Effector memory CD4-positive, alpha-beta T cell (primary cell): Measurements from ENCODE around the gene TCEAL3.
A peak's percentile ranks its signal among the peaks of the same experiment; 100 is the strongest.

ENCODE experiments used
- DNase-seq, 3 donors: peaks; one replicate each; pipeline ENCODE4 v3.0.0-alpha.2; 2020
- H3K27ac ChIP-seq: 2 replicates; pipeline ENCODE4 v1.7.0; 2013; ENCODE audit warnings: mild to moderate bottlenecking, low read length, moderate library complexity; ENCODE audit not compliant: insufficient read depth, poor library complexity, severe bottlenecking
- H3K27me3 ChIP-seq: replicated peaks from 2 replicates; pipeline ENCODE4 v1.7.0; 2013; ENCODE audit warnings: mild to moderate bottlenecking, low read length; ENCODE audit not compliant: insufficient read depth, control insufficient read depth, poor library complexity, severe bottlenecking
- H3K36me3 ChIP-seq: 2 replicates; pipeline ENCODE4 v1.7.0; 2013; ENCODE audit warnings: mild to moderate bottlenecking, low read length, moderate library complexity; ENCODE audit not compliant: control insufficient read depth, insufficient read depth
- H3K4me1 ChIP-seq: 2 replicates; pipeline ENCODE4 v1.7.0; 2013; ENCODE audit warnings: low read length, mild to moderate bottlenecking; ENCODE audit not compliant: control insufficient read depth, insufficient read depth, poor library complexity, severe bottlenecking
- H3K4me3 ChIP-seq: 2 replicates; pipeline ENCODE4 v1.7.0; 2013; ENCODE audit warnings: low read length, low read depth, mild to moderate bottlenecking; ENCODE audit not compliant: insufficient read depth, poor library complexity, severe bottlenecking
- H3K9me3 ChIP-seq: 2 replicates; pipeline ENCODE4 v1.7.0; 2013; ENCODE audit warnings: mild to moderate bottlenecking, low read length, moderate library complexity; ENCODE audit not compliant: control insufficient read depth
- total RNA-seq, 3 donors: gene quantifications; one replicate each; lab custom pipeline; 2026; lab: John Stamatoyannopoulos, UW

Gene TCEAL3, protein sequence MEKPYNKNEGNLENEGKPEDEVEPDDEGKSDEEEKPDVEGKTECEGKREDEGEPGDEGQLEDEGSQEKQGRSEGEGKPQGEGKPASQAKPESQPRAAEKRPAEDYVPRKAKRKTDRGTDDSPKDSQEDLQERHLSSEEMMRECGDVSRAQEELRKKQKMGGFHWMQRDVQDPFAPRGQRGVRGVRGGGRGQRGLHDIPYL
- total RNA-seq = 7.4 to 10.1 (median 7.6) reads per million in 3 donors

DNA sequence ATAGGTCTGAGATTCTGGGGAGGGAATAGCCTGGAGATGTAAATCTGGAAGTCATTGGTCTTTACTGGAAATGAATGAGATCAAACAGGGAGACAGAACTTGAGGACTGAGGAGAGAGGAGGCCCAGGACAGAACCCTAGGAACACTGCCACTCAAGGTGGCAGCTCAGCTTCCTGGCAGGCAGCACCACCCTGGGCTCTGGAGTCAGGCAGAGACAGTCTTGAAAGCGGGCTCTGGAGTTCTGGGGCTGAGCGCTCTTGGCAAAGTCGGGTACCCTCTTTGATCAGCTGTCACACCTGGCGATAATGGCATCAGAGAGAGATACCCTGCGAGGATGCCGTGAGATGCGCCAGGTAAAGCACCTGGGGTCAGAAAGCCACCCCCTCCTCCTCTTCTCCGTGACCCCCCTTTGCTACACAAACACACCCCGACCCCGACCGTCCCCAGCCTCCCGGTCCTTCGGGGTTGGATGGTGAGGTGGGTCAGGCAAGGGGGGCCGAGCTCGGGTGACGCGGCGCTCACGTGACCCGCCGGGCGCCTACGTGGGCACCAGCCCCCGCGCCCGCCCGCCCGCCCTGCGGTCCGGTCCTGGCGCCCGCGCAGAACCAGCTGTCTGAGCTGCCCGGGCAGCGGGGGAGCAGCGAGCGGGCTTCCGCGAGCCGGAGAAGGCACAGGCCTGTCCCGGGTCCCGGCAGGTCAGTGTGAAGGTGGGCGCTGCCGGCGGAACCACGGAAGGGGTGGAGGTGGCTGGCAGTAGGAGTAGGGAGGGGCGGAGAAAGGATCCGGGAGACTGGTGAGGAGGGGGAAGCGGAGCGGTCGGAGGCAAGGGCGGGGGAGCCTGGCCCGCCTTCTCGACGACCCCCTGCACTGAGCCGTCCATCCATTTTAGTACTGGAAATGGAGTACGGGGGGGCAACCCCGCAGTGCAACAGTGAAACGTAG lies at the start of gene TCEAL3:
Gene TCEAL3 (plus strand): TSS at position 600 of the 942 bp plus-strand sequence. CDS start 1,102 bp downstream, outside the sequence.
- peak in 2 of 3 donors; percentile 38 to 40 for DNase-seq
- H3K4me3 ChIP-seq = peak within 1 kb of the TSS; percentile 57
- H3K9me3 ChIP-seq = no peaks in the 10 kb centered on the region
- H3K27ac ChIP-seq = peak within 1 kb of the TSS; percentile 57
- no peaks in the 10 kb centered on the region for H3K27me3 ChIP-seq
- H3K4me1 ChIP-seq = no peaks in the 10 kb centered on the region
- H3K36me3 ChIP-seq = no peaks in the 10 kb centered on the region

DNA sequence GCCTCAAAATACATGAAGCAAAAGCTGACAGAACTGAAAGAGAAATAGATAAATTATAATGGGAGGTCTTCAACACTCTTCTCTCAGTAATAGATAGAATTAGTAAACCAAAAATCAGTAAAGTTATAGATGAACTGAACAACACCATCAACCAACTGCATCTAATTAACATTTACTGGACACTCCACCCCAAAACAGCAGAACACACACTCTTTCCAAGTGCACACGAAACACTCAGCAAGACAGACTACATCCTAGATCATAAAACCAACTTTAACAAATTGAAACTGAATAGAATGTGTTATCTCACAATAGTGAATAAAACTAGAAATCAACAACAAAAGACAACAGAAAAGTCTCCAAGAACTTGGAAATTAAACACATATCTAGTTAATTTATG lies 47.5 kb upstream of the TCEAL3 start:
- Histone ChIP-seq H3K27me3 (no peaks in the 10 kb centered on the region), H3K9me3 (no peaks in the 10 kb centered on the region), H3K36me3 (no peaks in the 10 kb centered on the region), H3K4me3 (no peak overlapping the region), H3K27ac (no peak overlapping the region), H3K4me1 (no peaks in the 10 kb centered on the region)
- DNase-seq = no peak

DNA sequence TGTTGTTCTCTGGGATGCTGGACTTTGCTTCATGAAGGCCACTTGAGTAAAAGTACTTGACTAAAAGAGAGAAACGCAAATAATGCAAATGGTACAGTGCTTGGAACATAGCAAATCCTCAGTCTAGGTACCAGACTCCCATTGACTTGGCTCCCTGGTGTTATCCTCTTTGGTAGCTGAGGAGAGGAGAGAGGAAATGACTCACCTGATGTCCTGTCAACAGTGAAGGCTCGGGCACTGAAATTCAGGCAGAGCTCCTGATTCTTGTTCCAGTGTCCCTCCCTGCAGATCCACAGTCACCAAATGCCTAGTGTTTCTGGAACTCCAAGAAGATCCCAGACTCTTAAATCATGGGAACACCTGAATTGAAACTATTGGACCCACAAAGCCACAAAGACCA lies 45.0 kb upstream of the TCEAL3 start:
- no peaks in the 10 kb centered on the region for H3K27me3 ChIP-seq
- no peak overlapping the region for H3K27ac ChIP-seq
- DNase-seq = no peak

DNA sequence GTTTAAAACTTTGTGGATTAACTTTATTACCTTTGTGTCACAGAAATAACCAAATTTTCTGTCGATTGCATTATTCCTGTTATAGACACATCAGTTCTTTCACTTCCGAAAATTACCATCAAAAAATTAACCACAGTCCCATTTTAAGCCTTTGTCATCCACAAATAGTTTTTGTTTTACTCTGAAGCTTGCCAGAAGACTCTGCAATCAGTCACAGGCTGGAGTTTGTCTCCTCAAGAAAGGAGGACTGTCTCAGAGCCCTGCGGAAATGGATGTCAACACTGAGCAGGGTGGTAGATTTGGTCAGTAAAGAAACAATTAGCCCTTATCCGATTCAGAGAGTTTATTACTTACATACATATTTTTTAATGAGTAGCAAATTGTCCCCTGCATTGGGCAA lies 42.6 kb upstream of the TCEAL3 start:
- no peak for DNase-seq
- no peaks in the 10 kb centered on the region for H3K27me3 ChIP-seq
- no peaks in the 10 kb centered on the region for H3K36me3 ChIP-seq
- no peak overlapping the region for H3K27ac ChIP-seq
- no peaks in the 10 kb centered on the region for H3K9me3 ChIP-seq
- H3K4me3 ChIP-seq = no peak overlapping the region
- H3K4me1 ChIP-seq = no peaks in the 10 kb centered on the region

More for the DNA sequence above, 45.0 kb upstream of the TCEAL3 start:
- Histone ChIP-seq H3K4me1 (no peaks in the 10 kb centered on the region), H3K4me3 (no peak overlapping the region), H3K36me3 (no peaks in the 10 kb centered on the region), H3K9me3 (no peaks in the 10 kb centered on the region)

DNA sequence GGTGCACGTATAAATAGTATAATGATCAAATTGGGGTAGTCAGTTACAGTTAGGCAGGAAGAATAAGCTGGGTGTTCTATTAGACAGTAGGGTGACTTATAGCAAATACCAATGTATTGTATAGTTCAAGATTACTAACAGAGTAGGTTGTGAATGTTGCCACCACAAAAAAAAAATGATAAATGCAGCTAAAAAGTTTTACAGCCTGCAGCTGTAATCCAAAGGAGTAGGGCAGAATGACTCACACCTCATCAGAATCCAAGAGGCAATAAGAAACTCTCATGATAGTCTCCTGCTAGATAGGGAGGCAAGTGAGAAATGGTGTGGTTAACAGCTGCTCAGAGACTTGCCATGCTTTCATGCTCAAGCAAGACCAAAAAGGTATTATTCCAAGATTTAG lies 42.0 kb upstream of the TCEAL3 start:
- H3K4me3 ChIP-seq = no peak overlapping the region
- no peaks in the 10 kb centered on the region for H3K36me3 ChIP-seq
- no peak for DNase-seq
- no peaks in the 10 kb centered on the region for H3K27me3 ChIP-seq
- no peak overlapping the region for H3K27ac ChIP-seq
- H3K4me1 ChIP-seq = no peaks in the 10 kb centered on the region
- H3K9me3 ChIP-seq = no peaks in the 10 kb centered on the region

DNA sequence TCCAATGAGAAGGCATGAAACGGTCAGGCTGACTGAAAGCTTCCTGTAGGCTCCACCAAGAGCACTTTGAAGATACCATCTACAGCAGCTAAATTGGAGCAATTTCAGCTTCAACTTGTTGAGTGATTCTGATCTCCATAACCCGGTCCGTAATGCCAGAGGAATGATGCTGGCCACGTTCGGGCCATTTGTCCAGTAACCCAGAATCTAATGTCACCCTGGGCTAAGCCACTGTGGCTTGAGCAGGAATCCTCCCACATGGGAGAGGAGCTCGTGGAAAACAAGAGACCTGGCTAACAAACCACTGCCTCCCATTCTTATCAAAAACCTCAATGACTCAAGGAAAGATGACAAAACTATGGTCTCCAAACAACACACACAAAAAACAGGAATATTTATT lies 36.6 kb upstream of the TCEAL3 start:
- no peaks in the 10 kb centered on the region for H3K27me3 ChIP-seq
- no peaks in the 10 kb centered on the region for H3K4me1 ChIP-seq
- H3K36me3 ChIP-seq = no peaks in the 10 kb centered on the region
- no peak for DNase-seq
- no peaks in the 10 kb centered on the region for H3K9me3 ChIP-seq
- no peak overlapping the region for H3K4me3 ChIP-seq
- H3K27ac ChIP-seq = no peak overlapping the region

DNA sequence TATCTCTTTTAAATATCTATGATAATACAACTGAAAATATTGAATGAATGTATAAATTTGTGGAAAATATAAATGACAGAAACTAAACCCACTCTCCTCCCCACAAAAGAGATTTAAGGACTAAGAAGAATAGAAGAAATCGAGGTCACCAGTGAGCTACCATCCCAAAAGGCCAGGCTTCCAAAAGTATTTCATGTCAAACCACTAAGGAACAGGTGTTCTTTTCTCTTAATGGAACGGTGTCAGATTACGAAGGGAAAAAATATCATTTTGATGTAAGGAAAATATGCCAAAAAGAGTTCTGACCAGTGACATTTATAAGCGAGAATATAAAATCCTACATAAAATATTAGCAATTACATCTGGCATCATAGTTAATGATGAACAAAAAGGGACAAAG lies 36.0 kb upstream of the TCEAL3 start:
- no peak for DNase-seq
- Histone ChIP-seq H3K36me3 (no peaks in the 10 kb centered on the region), H3K27ac (no peak overlapping the region), H3K27me3 (no peaks in the 10 kb centered on the region), H3K4me1 (no peaks in the 10 kb centered on the region), H3K9me3 (no peaks in the 10 kb centered on the region), H3K4me3 (no peak overlapping the region)

DNA sequence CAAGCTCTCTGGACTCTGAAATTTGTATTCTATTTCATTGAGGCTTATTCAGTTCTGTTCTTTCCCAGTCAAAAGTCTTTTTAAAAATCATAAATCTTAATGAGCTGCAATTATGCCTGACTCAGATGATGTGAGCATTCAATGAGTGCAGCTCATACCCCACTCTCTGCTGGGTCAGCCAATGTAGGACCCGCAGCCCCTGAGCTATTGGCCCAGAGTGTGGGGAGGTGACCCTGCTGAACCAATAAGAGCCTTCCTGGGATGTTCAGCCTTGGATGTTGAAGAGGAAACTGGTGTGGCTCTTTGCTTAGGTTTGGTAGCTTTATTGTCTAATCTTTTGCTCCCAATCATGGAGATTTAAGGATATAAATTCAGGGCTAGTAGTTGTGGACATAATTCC lies 34.6 kb upstream of the TCEAL3 start:
- no peaks in the 10 kb centered on the region for H3K27me3 ChIP-seq
- H3K27ac ChIP-seq = no peak overlapping the region
- no peak overlapping the region for H3K4me3 ChIP-seq
- H3K36me3 ChIP-seq = no peaks in the 10 kb centered on the region
- DNase-seq = no peak
- no peaks in the 10 kb centered on the region for H3K4me1 ChIP-seq
- no peaks in the 10 kb centered on the region for H3K9me3 ChIP-seq

DNA sequence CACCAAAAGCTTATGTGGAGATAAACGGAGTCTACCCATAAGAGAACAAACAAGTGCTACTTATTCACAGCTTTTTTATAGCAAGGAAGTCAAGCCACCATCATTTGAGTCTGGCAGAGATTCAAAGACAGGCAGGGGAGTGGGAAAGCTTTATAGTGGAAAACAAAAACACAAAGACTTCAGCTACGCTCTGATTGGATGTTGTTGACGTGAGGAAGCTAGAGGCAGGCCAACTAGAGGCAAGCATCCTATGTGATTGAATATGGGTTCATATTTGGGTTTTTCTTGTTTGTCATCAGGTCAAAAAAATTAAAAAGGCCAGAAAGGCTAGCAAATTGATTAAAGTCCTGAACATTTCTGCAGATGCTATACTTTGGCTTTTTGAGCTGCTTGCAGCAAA lies 23.2 kb upstream of the TCEAL3 start:
- Histone ChIP-seq H3K36me3 (no peaks in the 10 kb centered on the region), H3K4me3 (no peak overlapping the region), H3K9me3 (no peaks in the 10 kb centered on the region), H3K27me3 (no peaks in the 10 kb centered on the region), H3K27ac (no peak overlapping the region), H3K4me1 (no peaks in the 10 kb centered on the region)
- DNase-seq = no peak
